K562 (cell line): ENCODE measurements around the gene LEMD3.

Experiments
- CTCF ChIP-seq, 3 experiments: IDR thresholded peaks in 2 of 3; conservative IDR thresholded peaks in 1 of 3; 2 replicates each; pipeline ENCODE4 v1.5.1; 2011 to 2012; ENCODE audit warnings: low read length in 3 of 3, mild to moderate bottlenecking in 3 of 3, control low read depth in 2 of 3, improper control_type of control experiment in 1 of 3, inconsistent platforms in 1 of 3, low read depth in 1 of 3, mixed read lengths in 1 of 3, moderate library complexity in 1 of 3; ENCODE audit not compliant: insufficient read depth in 2 of 3
- ZFPM2 ChIP-seq: fragments of 250-450 bp; sonication (Bioruptor Pico); IDR thresholded peaks from 2 replicates; pipeline ENCODE4 v1.5.1; 2022; ENCODE audit warnings: mild to moderate bottlenecking
- ZNF586 ChIP-seq: fragments of 450-650 bp; formaldehyde crosslinking; conservative IDR thresholded peaks from 2 replicates; pipeline ENCODE4 v1.4.0; 2020; ENCODE audit warnings: mild to moderate bottlenecking, moderate library complexity

GRCh38 chr12:65152012-65152411, 17.4 kb upstream of the LEMD3 start:
- no peak for TF ChIP-seq ZFPM2
- no peak for TF ChIP-seq CTCF (IDR thresholded peaks at IDR 0.05 in 2 of 3, conservative IDR thresholded peaks at IDR 0.05 in 1 of 3; ENCODE audit: insufficient read depth in 2 of 3, low read depth in 1 of 3, low read length in 3 of 3)
- no peak for TF ChIP-seq ZNF586 (CRISPR knock-in tag)
